Colonic mucosa (tissue), 4 donors: ENCODE data around the gene CDCA7. TPM values are rescaled to one million over a fixed set of nuclear protein-coding genes. Genes with fewer than 3 reads are reported as not detected.

Source experiments
- DNase-seq: peaks from one replicate; pipeline ENCODE4 v3.0.0-alpha.2; 2020
- H3K27ac ChIP-seq: fragments of 200-600 bp; one replicate; pipeline ENCODE4 v1.8.0; 2021
- H3K27me3 ChIP-seq: fragments of 200-600 bp; one replicate; pipeline ENCODE4 v1.8.0; 2021
- H3K36me3 ChIP-seq: fragments of 200-600 bp; one replicate; pipeline ENCODE4 v1.8.0; 2021
- H3K4me1 ChIP-seq: fragments of 200-600 bp; one replicate; pipeline ENCODE4 v1.8.0; 2021; ENCODE audit warnings: mild to moderate bottlenecking
- H3K4me3 ChIP-seq: fragments of 200-600 bp; one replicate; pipeline ENCODE4 v1.8.0; 2021
- H3K9ac ChIP-seq, 2 donors: one replicate each; pipeline ENCODE4 v1.7.0; 2013; ENCODE audit warnings: control low read depth in 2 of 2, low read depth in 2 of 2, low read length in 2 of 2
- H3K9me3 ChIP-seq: fragments of 200-600 bp; one replicate; pipeline ENCODE4 v1.8.0; 2021
- intact Hi-C: fragments of 100-400 bp; cut with DNase I; formaldehyde crosslinking; loops from one replicate; pipeline ENCODE4 v1.14.1; 2022
- total RNA-seq, 2 donors: library from RNA; stranded (reverse); fragmentation: NEBNext Ultra II Directional in 1 of 2; extraction: Animal tissue kit (Norgen Biotek cat#: 25700) in 1 of 2; gene quantifications; one replicate each; pipeline ENCODE4 v1.2.1, GENCODE V29; 2021
- TF ChIP-seq, protein P1 (sequence below): fragments of 200-600 bp; IDR thresholded peaks from one replicate; pipeline ENCODE4 v1.8.0; 2022; ENCODE audit warnings: antibody characterized with exemption, mild to moderate bottlenecking
- donor health status: healthy.
- donor health status: DM: no; HTN: no; CAD: no.
- donor health status: DM: no; HTN: no; CAD: no.

Gene CDCA7
- total RNA-seq, 2 donors from 2014 or later = 30.0 to 75.8 TPM

GRCh38 chr2:173386021-173386737, 31.5 kb downstream of the CDCA7 start:
- TF ChIP-seq, protein P1, sequence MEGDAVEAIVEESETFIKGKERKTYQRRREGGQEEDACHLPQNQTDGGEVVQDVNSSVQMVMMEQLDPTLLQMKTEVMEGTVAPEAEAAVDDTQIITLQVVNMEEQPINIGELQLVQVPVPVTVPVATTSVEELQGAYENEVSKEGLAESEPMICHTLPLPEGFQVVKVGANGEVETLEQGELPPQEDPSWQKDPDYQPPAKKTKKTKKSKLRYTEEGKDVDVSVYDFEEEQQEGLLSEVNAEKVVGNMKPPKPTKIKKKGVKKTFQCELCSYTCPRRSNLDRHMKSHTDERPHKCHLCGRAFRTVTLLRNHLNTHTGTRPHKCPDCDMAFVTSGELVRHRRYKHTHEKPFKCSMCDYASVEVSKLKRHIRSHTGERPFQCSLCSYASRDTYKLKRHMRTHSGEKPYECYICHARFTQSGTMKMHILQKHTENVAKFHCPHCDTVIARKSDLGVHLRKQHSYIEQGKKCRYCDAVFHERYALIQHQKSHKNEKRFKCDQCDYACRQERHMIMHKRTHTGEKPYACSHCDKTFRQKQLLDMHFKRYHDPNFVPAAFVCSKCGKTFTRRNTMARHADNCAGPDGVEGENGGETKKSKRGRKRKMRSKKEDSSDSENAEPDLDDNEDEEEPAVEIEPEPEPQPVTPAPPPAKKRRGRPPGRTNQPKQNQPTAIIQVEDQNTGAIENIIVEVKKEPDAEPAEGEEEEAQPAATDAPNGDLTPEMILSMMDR = no peak
- H3K27ac ChIP-seq = no peak overlapping the region
- intact Hi-C loops = no loop called here

GRCh38 chr2:173386738-173387065, 32.0 kb downstream of the CDCA7 start:
- Histone ChIP-seq H3K9ac (no peak overlapping the region), H3K27me3 (no peaks in the 10 kb centered on the region), H3K9me3 (no peaks in the 10 kb centered on the region), H3K4me1 (no peaks in the 10 kb centered on the region), H3K27ac (no peak overlapping the region), H3K36me3 (no peaks in the 10 kb centered on the region), H3K4me3 (no peak overlapping the region)
- TF ChIP-seq, protein P1 = no peak
- intact Hi-C loops = no loop called here
- DNase-seq = no peak

More at GRCh38 chr2:173386021-173386737, 31.5 kb downstream of the CDCA7 start:
- Histone ChIP-seq H3K4me3 (no peak overlapping the region), H3K36me3 (no peaks in the 10 kb centered on the region), H3K27me3 (no peaks in the 10 kb centered on the region), H3K4me1 (no peaks in the 10 kb centered on the region), H3K9ac (no peak overlapping the region), H3K9me3 (no peaks in the 10 kb centered on the region)
- DNase-seq = no peak

GRCh38 chr2:173387079-173387478, 32.4 kb downstream of the CDCA7 start:
- Histone ChIP-seq H3K36me3 (no peaks in the 10 kb centered on the region), H3K9ac (no peak overlapping the region), H3K4me1 (no peaks in the 10 kb centered on the region), H3K27me3 (no peaks in the 10 kb centered on the region), H3K9me3 (no peaks in the 10 kb centered on the region), H3K27ac (no peak overlapping the region), H3K4me3 (no peak overlapping the region)
- no peak for DNase-seq
- intact Hi-C loops = no loop called here
- TF ChIP-seq, protein P1 = no peak

DNA sequence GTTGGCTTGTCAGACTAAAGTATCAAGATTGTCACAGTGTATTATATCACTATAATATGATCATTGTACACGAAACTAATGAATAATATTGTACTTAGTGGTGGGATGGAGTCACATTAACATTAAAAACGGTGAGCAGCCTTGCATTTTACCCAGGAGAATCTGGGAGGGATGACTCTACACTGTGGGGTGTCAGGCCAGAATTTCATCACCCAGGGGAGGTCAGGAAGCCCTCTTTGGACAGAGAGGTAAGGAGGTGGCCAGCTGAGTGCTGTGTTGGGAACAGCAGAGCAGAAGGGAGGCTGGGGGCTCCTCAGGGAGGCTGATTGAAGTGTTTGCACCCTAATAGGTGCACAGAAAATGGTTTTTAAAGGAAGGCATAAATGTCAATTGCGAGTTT, 33.0 kb downstream of the CDCA7 start:
- Histone ChIP-seq H3K36me3 (no peaks in the 10 kb centered on the region), H3K9me3 (no peaks in the 10 kb centered on the region), H3K9ac (no peak overlapping the region), H3K4me3 (no peak overlapping the region), H3K4me1 (no peaks in the 10 kb centered on the region), H3K27ac (no peak overlapping the region), H3K27me3 (no peaks in the 10 kb centered on the region)
- intact Hi-C loops = no loop called here
- no peak for DNase-seq
- TF ChIP-seq, protein P1 = no peak

- no peaks in the 10 kb centered on the region for H3K27me3 ChIP-seq
- no peak overlapping the region for H3K27ac ChIP-seq
- DNase-seq = no peak
- H3K9ac ChIP-seq = no peak overlapping the region
- H3K36me3 ChIP-seq = no peaks in the 10 kb centered on the region
- no peaks in the 10 kb centered on the region for H3K9me3 ChIP-seq
- H3K4me3 ChIP-seq = no peak overlapping the region
- intact Hi-C loops = no loop called here
- no peaks in the 10 kb centered on the region for H3K4me1 ChIP-seq
- TF ChIP-seq, protein P1 = no peak
Observed at GRCh38 chr2:173388795-173389194, 34.1 kb downstream of the CDCA7 start.
